B cell (primary cell): ENCODE results near the gene CBLN1. TPM values are rescaled to one million over a fixed set of nuclear protein-coding genes. Genes with fewer than 3 reads are reported as not detected.

Experiments used
- ATAC-seq: fragments of 200-7000 bp; cut with Tn5 transposase; one replicate; pipeline ENCODE4 v1.10.0; 2021; ENCODE audit warnings: low read depth, mild to moderate bottlenecking, moderate number of reproducible peaks, moderate library complexity
- CTCF ChIA-PET: fragments of 350-600 bp; sonication (Branson Sonifier 250); formaldehyde crosslinking; loops from one replicate; lab custom pipeline; 2021; ENCODE audit warnings: antibody characterized with exemption, inconsistent platforms; lab: Charles Lee
- POLR2A ChIA-PET: fragments of 350-600 bp; sonication (Branson Sonifier 250); formaldehyde crosslinking; loops from one replicate; lab custom pipeline; 2021; ENCODE audit warnings: antibody characterized with exemption; lab: Charles Lee
- DNase-seq: peaks from one replicate; pipeline ENCODE4 v3.0.0; 2013
- H2AFZ ChIP-seq: 2 replicates; pipeline ENCODE4 v1.6.1; 2012; ENCODE audit warnings: mild to moderate bottlenecking, low read depth, low read length; ENCODE audit not compliant: insufficient read depth, poor library complexity, severe bottlenecking
- H3K27ac ChIP-seq, 2 donors: 1 replicate in 1 of 2; 2 replicates in 1 of 2; pipeline ENCODE4 v1.5.1; 2012 to 2013; ENCODE audit warnings: low read length in 2 of 2, mild to moderate bottlenecking in 2 of 2, moderate library complexity in 1 of 2
- H3K27me3 ChIP-seq, 4 experiments: fragments of 200-600 bp in 1 of 4; sonication (generic) in 1 of 4; replicated peaks in 1 of 4; 1 replicate in 2 of 4; 2 replicates in 2 of 4; pipeline versions ENCODE4 v1.6.1 to v1.7.0; 2013 to 2016; ENCODE audit warnings: low read length in 3 of 4, mild to moderate bottlenecking in 2 of 4, mixed read lengths in 1 of 4, moderate library complexity in 1 of 4; ENCODE audit not compliant: insufficient read depth in 4 of 4, control insufficient read depth in 3 of 4; ENCODE audit errors: control extremely low read depth in 1 of 4
- H3K36me3 ChIP-seq, 2 experiments: replicated peaks in 1 of 2; 1 replicate in 1 of 2; 2 replicates in 1 of 2; pipeline versions ENCODE4 v1.6.1 to v1.7.1; 2013; ENCODE audit warnings: low read length in 1 of 2; ENCODE audit not compliant: insufficient read depth in 2 of 2, control insufficient read depth in 1 of 2; ENCODE audit errors: control extremely low read depth in 1 of 2, extremely low read depth in 1 of 2
- H3K4me1 ChIP-seq, 2 donors: fragments of 200-600 bp in 1 of 2; sonication (generic) in 1 of 2; 1 replicate in 1 of 2; 2 replicates in 1 of 2; pipeline versions ENCODE4 v1.5.1 to v1.6.1; 2013 to 2017; ENCODE audit warnings: low read length in 2 of 2; ENCODE audit not compliant: control insufficient read depth in 2 of 2, insufficient read depth in 2 of 2
- H3K4me2 ChIP-seq: replicated peaks from 2 replicates; pipeline ENCODE3; 2012; ENCODE audit warnings: mild to moderate bottlenecking, low read depth, low read length; ENCODE audit not compliant: poor library complexity, severe bottlenecking
- H3K4me3 ChIP-seq, 5 experiments: fragments of 200-600 bp in 1 of 5; sonication (generic) in 1 of 5; 1 replicate in 3 of 5; 2 replicates in 2 of 5; pipeline versions ENCODE4 v1.5.1 to v1.7.0; 2011 to 2016; ENCODE audit warnings: low read length in 4 of 5, mild to moderate bottlenecking in 4 of 5, low read depth in 2 of 5, control low read depth in 1 of 5, moderate library complexity in 1 of 5; ENCODE audit not compliant: insufficient read depth in 1 of 5; ENCODE audit errors: control extremely low read depth in 1 of 5, extremely low read depth in 1 of 5
- H3K79me2 ChIP-seq: fragments of 200-600 bp; sonication (generic); one replicate; pipeline ENCODE4 v1.6.0; 2016; ENCODE audit warnings: low read length; ENCODE audit not compliant: control insufficient read depth, insufficient read depth
- H3K9ac ChIP-seq: fragments of 200-600 bp; sonication (generic); 2 replicates; pipeline ENCODE4 v1.6.1; 2017; ENCODE audit warnings: mild to moderate bottlenecking, low read length, moderate library complexity
- H3K9me3 ChIP-seq, 3 donors: one replicate each; pipeline versions ENCODE4 v1.6.1 to v1.7.1; 2013; ENCODE audit warnings: low read length in 2 of 3; ENCODE audit not compliant: control insufficient read depth in 2 of 3, insufficient read depth in 1 of 3; ENCODE audit errors: control extremely low read depth in 1 of 3
- H4K20me1 ChIP-seq: 2 replicates; pipeline ENCODE4 v1.6.0; 2012; ENCODE audit warnings: mild to moderate bottlenecking, low read length; ENCODE audit not compliant: insufficient read depth, control insufficient read depth, poor library complexity, severe bottlenecking
- H3K27ac Mint-ChIP-seq: one replicate; pipeline ENCODE4 v1.8.0; 2021; ENCODE audit warnings: mixed read lengths
- H3K27me3 Mint-ChIP-seq: one replicate; pipeline ENCODE4 v1.8.0; 2021; ENCODE audit warnings: mixed read lengths
- H3K4me1 Mint-ChIP-seq: one replicate; pipeline ENCODE4 v1.8.0; 2021; ENCODE audit warnings: mixed read lengths
- H3K4me3 Mint-ChIP-seq: one replicate; pipeline ENCODE4 v1.8.0; 2021; ENCODE audit warnings: mixed read lengths
- H3K9me3 Mint-ChIP-seq: one replicate; pipeline ENCODE4 v1.8.0; 2022; ENCODE audit warnings: mixed read lengths; ENCODE audit not compliant: insufficient read depth
- CTCF ChIP-seq: fragments of 200-600 bp; IDR thresholded peaks from one replicate; pipeline ENCODE4 v1.8.0; 2022; ENCODE audit warnings: antibody characterized with exemption, mild to moderate bottlenecking
- EZH2 ChIP-seq: IDR thresholded peaks from 2 replicates; pipeline ENCODE4 v1.6.1; 2012; ENCODE audit warnings: borderline replicate concordance, low read depth, mild to moderate bottlenecking, moderate library complexity, low read length; ENCODE audit not compliant: insufficient read depth, poor library complexity, severe bottlenecking
- WGBS: methylation state at CpG from one replicate; pipeline ENCODE4 v1.1.5; 2013; ENCODE audit warnings: missing lambda C conversion rate; ENCODE audit not compliant: insufficient coverage; 5-methylcytosine and 5-hydroxymethylcytosine counted together
- intact Hi-C: fragments of 100-400 bp; cut with micrococcal nuclease; formaldehyde crosslinking; loops from one replicate; pipeline ENCODE4 v1.10.0; 2022
- polyA plus RNA-seq: library from polyadenylated mRNA; depleted of rRNA; stranded (reverse); fragments of >200 nt; gene quantifications from 2 replicates; pipeline ENCODE4 v1.2.3, GENCODE V29; 2012
- total RNA-seq, 2 donors: library from RNA; stranded (reverse); fragments of 120-200 nt in 1 of 2; gene quantifications; 1 replicate in 1 of 2; 2 replicates in 1 of 2; pipeline versions ENCODE4 v1.2.3 to v1.2.4, GENCODE V29; 2013 to 2022

Gene CBLN1
- total and polyA plus RNA-seq, 2 donors (not counting 1 experiment from before 2014, with no cell fraction given), result not detected

DNA sequence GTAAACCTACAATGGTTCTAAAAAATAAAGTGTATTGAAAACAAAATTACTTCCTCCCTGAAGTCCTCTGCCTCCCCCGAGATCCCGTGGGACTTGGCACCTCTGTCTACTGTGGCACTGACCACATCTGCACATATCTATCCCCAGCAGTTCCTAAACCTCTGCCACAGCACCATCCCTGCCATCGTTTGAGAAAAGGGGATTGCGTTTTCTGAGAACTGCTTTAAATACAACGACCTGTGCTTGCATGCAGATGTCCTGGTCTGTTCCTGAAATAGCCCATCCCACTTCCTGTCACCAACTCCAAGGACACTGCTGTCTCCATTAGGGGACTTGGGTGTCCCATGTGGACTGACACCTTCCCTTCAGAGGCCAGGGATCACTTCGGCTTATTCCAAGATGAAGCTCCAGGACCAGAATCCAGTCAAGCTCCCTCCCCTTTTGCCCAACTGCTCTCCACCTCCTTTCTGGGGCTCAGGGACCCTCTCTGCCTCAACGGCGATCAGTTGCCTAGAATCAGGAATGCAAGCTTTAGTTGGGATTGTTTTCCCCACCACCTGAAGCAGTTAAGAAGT is 20.6 kb downstream of the CBLN1 start:
- DNase-seq (no peak), ATAC-seq (no peak)
- intact Hi-C loops, result no loop called here
- Mint-ChIP-seq H3K4me3 (no peak overlapping the region), H3K4me1 (no peaks in the 10 kb centered on the region), H3K9me3 (no peaks in the 10 kb centered on the region), H3K27ac (no peak overlapping the region), H3K27me3 (peaks cover 9% of the 10 kb centered on the region)
- H3K4me3 ChIP-seq, result no peak overlapping the region
- H4K20me1 ChIP-seq, result no peaks in the 10 kb centered on the region
- no peak overlapping the region for H3K27ac ChIP-seq
- ChIA-PET POLR2A (no interaction called here), CTCF (no interaction called here)
- peaks cover 0 to 3% (median 0%) of the 10 kb centered on the region in 3 donors for H3K9me3 ChIP-seq
- TF ChIP-seq CTCF, result no peak
- TF ChIP-seq EZH2, result no peak
- no peak overlapping the region for H2AFZ ChIP-seq
- H3K9ac ChIP-seq, result no peak overlapping the region
- WGBS, result 51% methylated on average over 8 of the region's 8 CpGs
- no peaks in the 10 kb centered on the region for H3K27me3 ChIP-seq
- no peaks in the 10 kb centered on the region for H3K4me1 ChIP-seq
- H3K4me2 ChIP-seq, result no peak overlapping the region
- no peaks in the 10 kb centered on the region for H3K79me2 ChIP-seq
- H3K36me3 ChIP-seq, result no peaks in the 10 kb centered on the region

DNA sequence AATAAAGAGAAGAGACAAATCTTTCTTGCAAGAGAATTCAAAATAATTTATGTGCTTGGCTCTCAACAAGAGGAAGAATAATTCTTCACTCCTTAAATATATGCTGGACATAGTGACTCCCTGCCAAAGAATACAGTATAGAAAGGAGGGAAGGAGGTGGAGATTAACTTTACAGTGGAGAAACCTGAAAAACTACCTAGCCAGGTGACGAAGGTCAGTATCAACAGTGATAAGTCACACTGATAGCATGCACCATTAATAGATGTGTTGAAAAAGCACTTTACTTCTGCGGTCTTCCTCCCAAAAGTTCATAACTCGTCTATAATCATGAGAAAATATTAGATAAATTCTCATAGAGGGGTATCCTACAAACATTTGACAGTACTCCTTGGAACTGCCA is 21.4 kb downstream of the CBLN1 start:
- H3K9me3 Mint-ChIP-seq, result no peaks in the 10 kb centered on the region
- DNase-seq, result no peak
- H3K4me2 ChIP-seq, result no peak overlapping the region
- no peak for ATAC-seq
- H3K4me3 Mint-ChIP-seq, result no peak overlapping the region
- H3K27me3 ChIP-seq, result no peaks in the 10 kb centered on the region
- CTCF ChIA-PET, result no interaction called here
- H2AFZ ChIP-seq, result no peak overlapping the region
- WGBS, result no CpG with 5 or more reads among the region's 3 CpGs
- no peak overlapping the region for H3K27ac ChIP-seq
- H3K9ac ChIP-seq, result no peak overlapping the region
- POLR2A ChIA-PET, result no interaction called here
- H3K4me1 ChIP-seq, result no peaks in the 10 kb centered on the region
- H3K36me3 ChIP-seq, result no peaks in the 10 kb centered on the region
- H3K79me2 ChIP-seq, result no peaks in the 10 kb centered on the region
- no peaks in the 10 kb centered on the region for H3K4me1 Mint-ChIP-seq
- no peak overlapping the region for H3K27ac Mint-ChIP-seq
- TF ChIP-seq EZH2, result no peak
- no peak for TF ChIP-seq CTCF
- intact Hi-C loops, result no loop called here
- no peak overlapping the region for H3K4me3 ChIP-seq
- H3K27me3 Mint-ChIP-seq, result peaks cover 9% of the 10 kb centered on the region
- H3K9me3 ChIP-seq, result peaks cover 0 to 3% (median 0%) of the 10 kb centered on the region in 3 donors
- no peaks in the 10 kb centered on the region for H4K20me1 ChIP-seq
